HPDE6-E6E7 (cell line): ENCODE data around the gene EOGT.

Experiments
- DNase-seq: peaks from one replicate; pipeline ENCODE4 v3.0.0; 2011; ENCODE audit warnings: missing footprints; ENCODE audit errors: extremely low spot score

EOGT gene

DNA sequence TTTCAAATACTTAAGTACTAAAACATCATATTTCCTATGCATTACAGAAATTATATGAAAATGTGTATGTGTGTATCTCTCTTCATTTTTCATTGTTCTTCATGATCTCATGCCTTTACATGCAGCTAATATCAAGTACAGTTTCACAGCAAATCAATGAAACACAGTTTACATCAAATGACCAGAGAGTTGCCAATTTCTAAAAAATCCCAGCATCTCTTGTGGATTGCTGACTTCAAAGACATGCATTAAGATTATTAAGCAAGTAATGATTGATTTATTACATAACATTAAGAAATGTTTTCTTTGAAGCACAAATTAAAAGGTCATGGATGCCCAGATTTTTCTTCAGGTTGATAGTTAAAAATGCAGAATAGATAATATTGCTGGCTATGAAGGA lies 50.1 kb downstream of the EOGT start:
- DNase-seq: no peak

DNA sequence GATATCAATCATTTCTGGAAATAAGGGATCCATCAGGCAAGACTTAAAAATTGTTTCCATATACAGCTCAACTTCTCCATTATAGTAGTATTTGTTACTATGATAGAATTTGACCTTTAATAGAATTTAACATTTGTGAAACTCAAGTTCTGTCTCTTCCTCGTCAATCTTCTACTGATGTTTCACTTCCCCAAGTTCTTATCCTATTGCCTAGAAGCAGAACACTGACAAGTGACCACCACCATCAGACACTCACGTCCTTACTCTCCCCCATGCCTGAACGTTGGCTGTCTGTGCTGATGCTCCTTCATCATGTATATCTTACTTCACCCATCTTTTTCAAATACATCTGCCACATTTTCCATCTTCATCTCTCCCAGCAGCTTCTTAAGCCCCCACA lies 54.6 kb downstream of the EOGT start:
- no peak for DNase-seq

DNA sequence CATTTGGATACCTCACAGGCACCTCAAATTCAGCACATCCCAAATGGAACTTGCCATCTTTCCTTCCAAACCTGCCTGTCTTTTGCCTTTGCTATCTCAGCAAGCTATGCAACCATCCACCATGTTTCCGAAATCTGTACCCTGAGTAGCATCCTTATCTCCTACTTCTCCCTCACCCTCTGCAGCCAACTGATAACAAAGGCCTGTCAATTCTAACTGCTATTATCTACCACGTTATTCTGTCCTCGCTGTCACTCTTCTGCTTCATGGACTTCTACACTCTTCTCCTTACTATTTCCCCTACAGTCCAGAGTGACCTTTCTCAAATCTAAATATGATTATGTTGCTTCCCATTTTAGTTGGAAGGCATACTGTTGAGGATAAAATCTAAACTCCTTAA lies 55.6 kb downstream of the EOGT start:
- no peak for DNase-seq

DNA sequence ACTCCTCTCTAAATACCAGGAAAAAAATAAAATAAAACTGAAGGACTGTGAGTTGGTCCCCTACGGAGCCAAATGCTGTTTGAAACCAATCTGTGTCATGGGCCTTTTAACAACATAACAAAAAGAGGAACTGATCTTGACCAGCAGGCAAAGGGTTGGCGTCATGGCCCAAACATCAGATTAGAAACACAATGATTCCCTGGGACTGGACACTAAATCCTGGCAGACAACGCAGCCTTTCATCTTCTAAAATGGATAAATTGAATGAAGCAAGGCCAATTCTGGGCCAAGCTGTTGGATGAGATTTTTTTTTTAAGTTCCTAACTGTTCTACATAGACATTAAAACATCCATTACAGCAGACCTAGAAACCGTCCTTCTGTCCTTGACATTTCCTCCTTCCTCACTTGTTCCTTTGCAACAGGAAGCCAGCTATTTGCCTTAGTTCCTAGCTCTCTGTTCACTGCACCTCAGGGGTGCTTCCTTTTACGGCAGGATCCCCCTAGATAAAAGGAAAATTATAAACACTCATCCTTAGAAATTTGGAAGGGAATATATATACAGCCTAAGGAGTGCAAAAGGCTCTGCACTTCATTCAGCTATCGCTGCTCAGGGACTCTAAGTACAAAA lies 59.6 kb downstream of the EOGT start:
- no peak for DNase-seq

DNA sequence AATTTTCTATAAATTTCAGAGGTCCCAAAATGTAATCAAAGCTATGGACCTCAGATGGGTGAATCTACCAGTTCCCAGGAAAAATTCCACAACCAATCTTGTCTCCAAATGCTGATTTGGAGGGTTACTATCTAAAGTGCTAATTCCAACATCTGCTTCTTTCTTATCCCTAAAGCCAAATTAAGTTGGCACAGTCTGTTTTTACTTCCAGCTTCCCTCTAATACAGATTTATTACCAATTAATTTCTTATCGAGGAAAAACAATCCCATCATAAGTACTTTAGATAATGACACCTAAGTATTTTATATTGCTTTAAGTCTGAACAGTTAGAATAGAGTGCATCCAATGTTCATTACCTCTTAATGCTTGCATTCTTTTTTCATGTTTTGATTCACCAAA lies 68.3 kb downstream of the EOGT start:
- no peak for DNase-seq

DNA sequence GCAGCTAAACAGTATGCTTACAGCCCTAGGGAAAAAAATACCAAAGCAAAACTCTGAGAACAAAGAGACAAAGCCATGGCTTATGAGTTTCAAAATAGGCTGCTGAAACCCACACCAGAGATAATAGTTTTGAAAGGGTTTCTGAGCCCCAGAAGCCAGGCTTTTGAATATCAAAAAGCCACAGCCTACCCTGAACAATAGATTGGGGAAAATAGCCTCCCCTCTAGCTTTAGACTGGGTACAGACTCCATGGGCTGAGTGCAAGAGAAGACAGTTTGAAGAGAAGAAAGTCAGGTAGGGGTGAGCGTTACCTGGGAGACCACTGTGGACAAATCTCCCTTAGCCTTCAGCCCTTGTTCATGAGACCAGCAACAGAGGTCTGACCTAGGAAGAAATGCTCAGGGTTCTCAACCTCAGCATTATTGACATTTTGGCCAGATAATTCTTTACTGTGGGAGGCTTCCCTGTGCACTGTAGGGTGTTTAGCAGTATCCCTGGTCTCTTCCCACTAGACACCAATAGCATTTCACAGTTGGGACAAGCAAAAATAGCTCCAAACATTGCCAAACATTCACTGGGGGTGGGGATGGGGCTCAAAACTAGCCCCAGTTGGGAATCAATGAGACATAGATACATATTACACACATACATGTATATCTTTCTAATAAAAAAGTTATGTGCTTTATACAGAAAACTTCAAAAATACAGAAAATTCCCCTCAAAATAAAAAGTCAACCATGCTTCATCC lies 69.6 kb downstream of the EOGT start:
- no peak for DNase-seq

DNA sequence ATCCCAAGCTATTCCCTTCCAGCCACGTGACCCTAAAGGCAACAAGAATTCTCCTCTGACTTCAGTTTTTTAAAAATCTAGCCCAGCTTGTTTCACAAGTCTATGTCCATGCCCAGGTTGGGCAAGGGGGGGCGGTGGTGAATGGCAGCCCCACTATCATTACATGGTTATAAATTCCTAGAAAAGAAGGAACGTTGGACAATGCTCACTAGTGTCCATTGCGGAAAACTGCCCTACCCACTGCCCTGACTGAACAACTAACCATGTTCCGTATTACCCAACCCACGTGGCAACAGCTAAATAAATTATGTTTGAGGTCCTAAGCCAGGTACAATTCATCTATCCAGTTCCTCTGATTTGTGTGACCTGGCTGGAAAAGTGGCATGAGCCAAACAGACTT lies 72.4 kb downstream of the EOGT start:
- DNase-seq: no peak

DNA sequence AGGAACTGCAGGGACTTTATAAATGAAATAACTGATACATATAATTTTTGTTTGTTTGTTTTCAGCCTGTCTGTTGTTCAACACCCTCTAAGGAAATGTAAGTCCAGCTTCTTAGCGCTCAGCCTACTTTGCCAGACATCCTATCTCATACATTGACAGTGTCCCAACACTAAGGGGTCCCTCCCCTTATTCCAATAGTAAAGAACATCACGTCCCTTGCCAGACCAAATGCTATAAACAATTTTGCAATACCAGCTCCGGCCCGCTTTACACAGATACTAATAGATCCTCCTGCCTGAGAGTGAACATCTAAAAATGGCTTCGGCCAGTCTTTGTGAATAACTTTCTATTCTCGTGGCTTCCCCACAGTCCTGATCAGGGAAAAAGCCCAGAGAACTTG lies 76.6 kb downstream of the EOGT start:
- no peak for DNase-seq

DNA sequence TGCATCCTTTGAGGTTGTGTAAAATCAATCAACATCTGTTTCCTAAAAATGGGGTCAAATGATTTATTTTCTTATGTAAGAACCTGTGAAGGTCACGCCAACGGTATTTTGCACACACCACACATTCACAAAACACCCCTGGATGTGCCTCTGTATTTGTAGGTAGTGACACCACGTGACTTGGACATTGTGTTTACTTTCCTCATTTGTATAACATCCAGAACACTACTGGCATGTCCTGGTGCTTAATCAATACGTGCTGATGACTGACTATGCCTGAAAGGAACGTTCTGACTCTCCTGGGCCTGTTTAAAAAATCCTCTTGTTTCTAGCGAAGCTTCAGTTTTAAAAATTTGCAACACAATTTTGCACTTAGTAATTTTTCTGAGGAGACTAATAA lies 77.7 kb downstream of the EOGT start:
- no peak for DNase-seq

DNA sequence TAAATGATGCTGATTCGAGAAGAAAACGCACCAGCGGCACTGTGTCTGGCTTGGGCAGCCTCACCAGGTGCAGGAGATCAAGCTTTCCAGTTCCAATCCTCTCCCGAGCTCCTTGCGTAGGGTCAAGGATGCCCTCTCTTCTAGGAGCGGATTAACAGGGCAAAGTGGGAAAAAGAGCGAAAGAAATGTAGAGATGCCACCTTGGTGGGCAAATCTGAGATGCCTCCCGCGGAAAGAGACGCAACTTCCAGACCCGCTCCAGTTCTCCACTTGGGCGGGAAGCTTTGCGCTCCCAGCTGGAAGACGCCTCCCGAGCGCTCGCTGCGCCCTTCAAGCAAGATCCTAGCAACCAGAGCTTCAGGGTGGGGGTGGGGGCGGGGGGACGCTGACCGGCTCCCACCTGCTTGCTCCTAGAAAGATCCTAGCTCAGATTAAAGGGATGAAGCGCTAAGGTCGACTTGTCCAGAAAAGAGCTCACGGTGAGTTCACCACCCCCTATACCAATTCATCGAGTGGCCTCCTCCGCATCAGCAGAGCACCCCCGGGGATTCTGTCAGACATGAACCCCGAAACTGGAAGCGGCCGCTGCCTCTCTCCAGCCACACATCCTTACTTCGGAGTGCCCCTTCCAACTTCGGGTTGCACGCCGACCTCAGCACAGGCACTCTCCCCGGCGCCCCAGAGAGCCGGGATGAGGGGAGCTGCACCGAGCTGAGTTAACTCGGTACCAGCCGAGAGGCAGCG lies 81.9 kb downstream of the EOGT start:
- DNase-seq: no peak
